HCT116 (cell line): ENCODE measurements around the gene RPS16. TPM values are rescaled to one million over a fixed set of nuclear protein-coding genes. Genes with fewer than 3 reads are reported as not detected.

ENCODE experiments used
- ATAC-seq: fragments of 200-7000 bp; cut with Tn5 transposase; 2 replicates; pipeline ENCODE4 v1.9.1; 2020; ENCODE audit warnings: mild to moderate bottlenecking, moderate library complexity
- BruUV-seq: library from RNA; stranded (reverse); fragments of 400-500 nt; replicated peaks from 2 replicates; lab custom pipeline; 2021; lab: Mats Ljungman, UMichigan
- CTCF ChIA-PET: fragments of 300-600 bp; sonication (Branson Sonifier 250); formaldehyde crosslinking; loops from one replicate; lab custom pipeline; 2021; ENCODE audit warnings: antibody characterized with exemption; lab: Charles Lee
- POLR2A ChIA-PET: fragments of 300-600, 350-600 bp; sonication (Branson Sonifier 250); formaldehyde crosslinking; loops from one replicate; lab custom pipeline; 2021; ENCODE audit warnings: antibody characterized with exemption; lab: Charles Lee
- RAD21 ChIA-PET, 2 experiments: fragments of 300-600 bp; sonication (Branson Sonifier 250); formaldehyde crosslinking; loops; one replicate each; lab custom pipeline; 2023; ENCODE audit warnings: low total read pairs in 2 of 2; ENCODE audit not compliant: uncharacterized antibody in 2 of 2, unreplicated experiment in 2 of 2, low non-redundant PET in 1 of 2; lab: Charles Lee
- DNase-seq: peaks from one replicate; pipeline ENCODE4 v3.0.0-alpha.2; 2010; ENCODE audit warnings: low read depth, low spot score
- H2AFZ ChIP-seq: fragments of 200-600 bp; shearing (Covaris generic), sonication (generic); 2 replicates; pipeline ENCODE4 v1.6.1; 2017; ENCODE audit warnings: low read depth, mixed run types, mixed read lengths, antibody characterized with exemption, low read length; ENCODE audit not compliant: poor library complexity, severe bottlenecking
- H3K27ac ChIP-seq: 2 replicates; pipeline ENCODE4 v1.5.1; 2012; ENCODE audit warnings: low read depth, low read length
- H3K27me3 ChIP-seq: fragments of 200-600 bp; sonication (generic); 2 replicates; pipeline ENCODE4 v1.6.1; 2016; ENCODE audit warnings: mixed run types, low read length, mixed read lengths; ENCODE audit not compliant: insufficient read depth
- H3K36me3 ChIP-seq, 2 experiments: fragments of 200-500 bp in 1 of 2; fragments of 200-600 bp in 1 of 2; sonication (Bioruptor generic) in 1 of 2; sonication (generic) in 1 of 2; 2 replicates each; pipeline versions ENCODE4 v1.5.1 to v1.6.1; 2014 to 2016; ENCODE audit warnings: low read length in 2 of 2, inconsistent platforms in 1 of 2, mixed read lengths in 1 of 2, mixed run types in 1 of 2; ENCODE audit not compliant: insufficient read depth in 2 of 2, control insufficient read depth in 1 of 2
- H3K4me1 ChIP-seq, 2 experiments: fragments of 200-600 bp in 1 of 2; sonication (generic) in 1 of 2; 2 replicates each; pipeline versions ENCODE4 v1.5.1 to v1.6.1; 2012 to 2017; ENCODE audit warnings: low read length in 2 of 2, inconsistent platforms in 1 of 2, mild to moderate bottlenecking in 1 of 2, mixed read lengths in 1 of 2, mixed run types in 1 of 2, moderate library complexity in 1 of 2; ENCODE audit not compliant: insufficient read depth in 2 of 2, control insufficient read depth in 1 of 2
- H3K4me2 ChIP-seq: fragments of 200-600 bp; sonication (generic); 2 replicates; pipeline ENCODE4 v1.6.1; 2017; ENCODE audit warnings: mixed run types, low read length, mixed read lengths
- H3K4me3 ChIP-seq, 2 experiments: fragments of 200-600 bp in 1 of 2; sonication (generic) in 1 of 2; replicated peaks in 1 of 2; 2 replicates each; pipeline ENCODE4 v1.5.1; 2011 to 2016; ENCODE audit warnings: low read length in 2 of 2, control low read depth in 1 of 2, low read depth in 1 of 2, mild to moderate bottlenecking in 1 of 2, mixed read lengths in 1 of 2, mixed run types in 1 of 2
- H3K79me2 ChIP-seq: fragments of 200-600 bp; sonication (generic); 2 replicates; pipeline ENCODE4 v1.6.1; 2017; ENCODE audit warnings: mild to moderate bottlenecking, mixed run types, low read length, moderate library complexity, mixed read lengths; ENCODE audit not compliant: insufficient read depth
- H3K9ac ChIP-seq: fragments of 200-600 bp; sonication (generic); 2 replicates; pipeline ENCODE4 v1.6.1; 2016; ENCODE audit warnings: low read length, mixed read lengths
- H3K9me2 ChIP-seq: fragments of 200-600 bp; sonication (generic), shearing (Covaris generic); 2 replicates; pipeline ENCODE4 v1.6.1; 2017; ENCODE audit warnings: mixed run types, mild to moderate bottlenecking, moderate library complexity; ENCODE audit not compliant: insufficient read depth
- H3K9me3 ChIP-seq, 2 experiments: fragments of 200-500 bp in 1 of 2; fragments of 200-600 bp in 1 of 2; sonication (Bioruptor generic) in 1 of 2; sonication (generic) in 1 of 2; 2 replicates each; pipeline ENCODE4 v1.6.1; 2014 to 2017; ENCODE audit warnings: low read length in 2 of 2, mixed read lengths in 2 of 2, inconsistent platforms in 1 of 2, low read depth in 1 of 2, mild to moderate bottlenecking in 1 of 2, mixed run types in 1 of 2, moderate library complexity in 1 of 2; ENCODE audit not compliant: control insufficient read depth in 1 of 2, insufficient read depth in 1 of 2
- H4K20me1 ChIP-seq: fragments of 200-600 bp; sonication (generic), shearing (Covaris generic); 2 replicates; pipeline ENCODE4 v1.6.1; 2017; ENCODE audit warnings: mixed run types, mild to moderate bottlenecking, moderate library complexity; ENCODE audit not compliant: insufficient read depth
- EGR1 ChIP-seq: IDR thresholded peaks from 2 replicates; pipeline ENCODE4 v1.6.1; 2012; ENCODE audit warnings: low read depth
- EZH2phosphoT487 ChIP-seq: fragments of 200-600 bp; IDR thresholded peaks from 2 replicates; pipeline ENCODE4 v1.6.1; 2018; ENCODE audit warnings: antibody characterized with exemption, borderline replicate concordance
- POLR2AphosphoS5 ChIP-seq: IDR thresholded peaks from 2 replicates; pipeline ENCODE4 v1.6.1; 2011; ENCODE audit warnings: mild to moderate bottlenecking, low read depth, low read length, moderate library complexity
- SP1 ChIP-seq: IDR thresholded peaks from 2 replicates; pipeline ENCODE4 v1.6.1; 2012; ENCODE audit warnings: low read depth
- ZFX ChIP-seq: fragments of 450-650 bp; IDR thresholded peaks from 2 replicates; pipeline ENCODE4 v1.6.1; 2017
- ZNF274 ChIP-seq: fragments of 200-500 bp; sonication (Bioruptor generic); IDR thresholded peaks from 2 replicates; pipeline ENCODE4 v1.6.1; 2014; ENCODE audit warnings: mild to moderate bottlenecking, low read depth, low read length, inconsistent platforms
- intact Hi-C: fragments of 100-400 bp; cut with micrococcal nuclease; formaldehyde crosslinking; loops from 2 replicates; pipeline ENCODE4 v1.10.0; 2022
- total RNA-seq: library from RNA; stranded (reverse); gene quantifications from one replicate; pipeline ENCODE4 v1.2.1, GENCODE V29; 2021; ENCODE audit not compliant: unreplicated experiment
- TF ChIP-seq, protein P1 (sequence below): IDR thresholded peaks from 2 replicates; pipeline ENCODE4 v1.6.1; 2012

RPS16 gene
- total RNA-seq, 1 experiment from 2014 or later: 3,365 TPM

DNA sequence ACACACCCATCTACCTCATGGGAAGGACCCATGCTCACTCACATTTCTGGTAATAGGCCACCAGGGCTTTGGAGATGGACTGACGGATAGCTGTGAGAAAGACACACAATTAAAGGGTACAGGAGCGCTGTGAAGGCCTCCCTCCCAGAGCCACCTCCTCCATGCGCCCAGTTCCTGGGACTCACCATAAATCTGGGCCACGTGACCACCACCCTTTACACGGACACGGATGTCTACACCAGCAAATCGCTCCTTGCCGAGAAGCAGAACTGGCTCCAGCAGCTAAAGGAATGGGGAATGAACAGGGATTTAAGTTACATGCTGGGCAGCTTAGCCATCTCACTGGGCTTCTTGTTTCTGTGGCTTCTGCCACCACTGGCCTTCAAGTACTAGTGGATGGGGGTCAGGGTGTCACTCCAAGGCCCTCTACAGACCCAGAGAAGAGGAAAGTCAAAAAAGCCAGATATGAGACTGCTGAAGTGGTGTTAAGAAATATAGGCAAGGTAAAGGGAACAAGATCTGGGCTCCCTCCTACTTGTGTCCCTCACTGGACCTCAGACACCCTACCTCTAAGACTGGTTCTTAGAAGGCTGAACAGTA is 2.2 kb downstream of the RPS16 start:
- CTCF ChIA-PET: no interaction called here
- no TSS peak for BruUV-seq
- Histone ChIP-seq H3K27me3 (no peaks in the 10 kb centered on the region), H2AFZ (no peak overlapping the region), H3K36me3 (peaks cover 26 to 34% of the 10 kb centered on the region in 2 experiments; a peak in 3 of 4 replicates), H3K4me2 (peak overlapping the region; percentile 92), H3K4me1 (peaks cover 54 to 83% of the 10 kb centered on the region in 2 experiments), H3K9ac (peak overlapping the region; percentile 100), H3K79me2 (peaks cover 36% of the 10 kb centered on the region), H3K27ac (peak overlapping the region; percentile 84), H3K9me3 (no peaks in the 10 kb centered on the region), H4K20me1 (peaks cover 13% of the 10 kb centered on the region; the same call in 1 of the 2 replicates), H3K4me3 (peak overlapping the region; percentile 98 to 99), H3K9me2 (no peaks in the 10 kb centered on the region)
- ATAC-seq: no peak
- POLR2A ChIA-PET: interaction anchor here (0.8 to 1.2 kb wide), 3 partner anchors 25 to 32 kb away, joined by 3 to 4 read pairs (median 3); partner anchors contain the start of gene ZFP36
- DNase-seq: no peak
- intact Hi-C loops: no loop called here
- TF ChIP-seq EZH2phosphoT487: no peak
- no peak for TF ChIP-seq EGR1
- TF ChIP-seq ZNF274: no peak
- TF ChIP-seq POLR2AphosphoS5: peak; percentile 7; the same call in 1 of the 2 replicates
- no peak for TF ChIP-seq SP1
- TF ChIP-seq ZFX: no peak
- RAD21 ChIA-PET: no interaction called here

DNA sequence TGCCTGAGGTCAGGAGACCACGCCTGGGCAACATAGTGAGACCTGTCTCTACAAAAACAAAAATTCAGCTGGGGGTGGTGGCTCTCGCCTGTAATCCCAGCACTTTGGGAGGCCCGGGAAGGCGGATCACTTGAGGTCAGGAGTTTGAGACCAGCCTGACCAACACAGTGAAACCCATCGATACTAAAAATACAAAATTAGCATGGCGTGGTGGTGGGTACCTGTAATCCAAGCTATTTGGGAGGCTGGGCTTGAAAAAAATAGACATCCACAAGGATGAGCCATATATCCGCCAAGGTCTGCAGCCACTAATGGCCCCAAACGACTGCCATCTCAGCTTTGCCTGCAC is 3.1 kb downstream of the RPS16 start:
- CTCF ChIA-PET: no interaction called here
- RAD21 ChIA-PET: no interaction called here
- intact Hi-C loops: no loop called here
- Histone ChIP-seq H3K27me3 (no peaks in the 10 kb centered on the region), H4K20me1 (peaks cover 13% of the 10 kb centered on the region; the same call in 1 of the 2 replicates), H3K9ac (peak overlapping the region; percentile 100), H3K79me2 (peaks cover 36% of the 10 kb centered on the region), H3K36me3 (peaks cover 26 to 34% of the 10 kb centered on the region in 2 experiments; a peak in 3 of 4 replicates), H3K4me1 (peaks cover 64 to 85% of the 10 kb centered on the region in 2 experiments), H3K4me2 (peak overlapping the region; percentile 92), H3K9me3 (no peaks in the 10 kb centered on the region), H3K4me3 (no peak overlapping the region), H3K27ac (peak overlapping the region; percentile 84), H3K9me2 (no peaks in the 10 kb centered on the region), H2AFZ (no peak overlapping the region)
- DNase-seq (no peak), ATAC-seq (no peak)
- POLR2A ChIA-PET: interaction anchor here (0.7 to 1.4 kb wide), 3 partner anchors 23 to 96 kb away, joined by 3 to 4 read pairs (median 3); no protein-coding TSS in a partner anchor
- no TSS peak for BruUV-seq
- no peak for TF ChIP-seq POLR2AphosphoS5
- TF ChIP-seq, protein P1, sequence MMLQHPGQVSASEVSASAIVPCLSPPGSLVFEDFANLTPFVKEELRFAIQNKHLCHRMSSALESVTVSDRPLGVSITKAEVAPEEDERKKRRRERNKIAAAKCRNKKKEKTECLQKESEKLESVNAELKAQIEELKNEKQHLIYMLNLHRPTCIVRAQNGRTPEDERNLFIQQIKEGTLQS: no peak
